Smooth muscle cell of trachea (primary cell): Measurements from ENCODE around the gene SDC3. TPM values are rescaled to one million over a fixed set of nuclear protein-coding genes. Genes with fewer than 3 reads are reported as not detected.

ENCODE experiments used
- total RNA-seq: library from RNA; depleted of rRNA; stranded (reverse); fragments of >200 nt; gene quantifications from 2 replicates; pipeline ENCODE4 v1.2.1, GENCODE V29; 2014

Gene SDC3
- total RNA-seq, result 15.6 and 38.9 TPM in 2 replicates

GRCh38 chr1:30908696-30909364 is at the start of gene SDC3:
TSS of gene SDC3 (minus strand) at chr1:30908758. CDS start at chr1:30908586, 172 bp downstream.

Other genes starting within 250 kb of the SDC3 start
- 0.33 TPM in 1 of 2 replicates, not detected in the other for gene MATN1, start 185.2 kb downstream of the SDC3 start, total RNA-seq
- gene LAPTM5, start 151.0 kb downstream of the SDC3 start, total RNA-seq, result not detected in 2 replicates
- gene PUM1, start 157.0 kb upstream of the SDC3 start, total RNA-seq, result 64.1 and 78.7 TPM in 2 replicates